NCI-H774 (cell line): ENCODE measurements around the gene TRAPPC6A.
A peak's percentile ranks its signal among the peaks of the same experiment; 100 is the strongest.

Source experiments
- DNase-seq: peaks from one replicate; lab custom pipeline; 2025; lab: John Stamatoyannopoulos, UW

Gene TRAPPC6A

DNA sequence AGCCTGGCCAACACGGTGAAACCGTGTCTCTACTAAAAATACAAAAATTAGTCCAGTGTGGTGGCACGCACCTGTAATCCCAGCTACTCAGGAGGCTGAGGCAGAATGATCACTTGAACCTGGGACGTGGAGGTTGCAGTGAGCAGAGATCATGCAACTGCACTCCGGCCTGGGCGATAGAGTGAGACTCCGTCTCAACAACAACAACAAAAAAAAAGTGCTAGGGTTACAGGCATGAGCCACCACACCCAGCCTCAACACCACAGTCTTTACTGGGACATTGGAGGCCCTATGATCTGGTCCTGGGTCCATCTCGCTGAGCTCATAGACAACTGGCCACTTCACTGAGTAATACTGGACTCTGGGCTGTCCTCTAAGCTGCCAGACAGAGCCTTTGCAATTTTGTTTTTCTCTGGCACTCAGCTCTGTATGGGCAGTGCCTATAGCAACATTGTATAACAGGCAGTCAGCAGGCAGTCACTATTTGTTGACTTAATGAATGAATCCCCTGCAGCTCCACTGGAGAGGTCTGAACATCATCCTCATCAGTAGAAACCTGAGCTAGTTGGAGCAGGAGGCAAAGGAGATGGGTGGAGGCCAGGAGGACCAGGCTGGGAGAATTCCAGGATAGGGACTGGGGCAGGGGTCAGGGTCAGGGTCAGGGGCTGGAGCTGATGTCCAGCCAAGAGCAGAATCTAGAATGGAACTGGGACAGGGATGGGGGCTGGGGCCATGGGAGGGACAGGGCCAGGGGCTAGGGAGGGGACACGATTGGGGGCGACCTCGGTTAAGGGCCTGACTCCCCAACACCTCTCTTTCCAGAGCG lies 8.7 kb upstream of the TRAPPC6A start:
- DNase-seq, result peak; percentile 7

DNA sequence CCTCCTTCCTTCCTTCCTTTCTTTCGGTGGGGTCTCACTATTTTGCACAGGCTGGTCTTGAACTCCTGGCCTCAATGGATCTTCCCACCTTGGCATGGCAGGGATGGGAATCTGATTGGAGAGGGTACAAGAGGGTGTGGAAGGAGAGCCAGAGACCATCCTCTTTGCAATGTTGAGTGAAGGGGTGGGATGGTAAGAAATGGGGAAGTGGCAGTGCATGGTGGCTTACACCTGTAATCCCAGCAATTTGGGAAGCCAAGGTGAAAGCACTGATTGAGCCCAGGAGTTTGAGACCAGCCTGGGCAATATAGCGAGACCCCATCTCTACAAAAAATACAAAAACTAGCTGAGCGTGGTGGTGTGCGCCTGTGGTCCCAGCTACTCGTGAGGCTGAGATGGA lies 6.1 kb upstream of the TRAPPC6A start:
- no peak for DNase-seq

DNA sequence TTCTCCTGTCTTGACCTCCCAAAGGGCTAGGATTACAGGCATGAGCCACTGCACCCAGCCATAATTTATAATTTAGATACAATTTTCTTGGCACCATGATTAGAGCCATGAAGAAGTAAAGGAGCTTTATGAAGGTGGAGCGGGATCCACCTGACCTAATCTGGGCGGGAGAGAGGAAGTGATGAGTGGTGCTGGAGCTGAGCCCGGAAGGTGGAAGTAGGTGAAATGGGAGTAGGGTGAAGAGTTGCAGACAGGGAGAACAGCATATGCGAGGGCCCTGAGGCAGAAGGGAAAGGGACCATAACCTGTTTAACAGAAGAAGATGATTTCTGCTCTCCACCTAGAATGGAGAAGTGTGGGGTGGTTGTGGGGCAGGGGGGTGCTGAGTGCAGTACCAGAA lies 4.7 kb upstream of the TRAPPC6A start:
- DNase-seq, result no peak

DNA sequence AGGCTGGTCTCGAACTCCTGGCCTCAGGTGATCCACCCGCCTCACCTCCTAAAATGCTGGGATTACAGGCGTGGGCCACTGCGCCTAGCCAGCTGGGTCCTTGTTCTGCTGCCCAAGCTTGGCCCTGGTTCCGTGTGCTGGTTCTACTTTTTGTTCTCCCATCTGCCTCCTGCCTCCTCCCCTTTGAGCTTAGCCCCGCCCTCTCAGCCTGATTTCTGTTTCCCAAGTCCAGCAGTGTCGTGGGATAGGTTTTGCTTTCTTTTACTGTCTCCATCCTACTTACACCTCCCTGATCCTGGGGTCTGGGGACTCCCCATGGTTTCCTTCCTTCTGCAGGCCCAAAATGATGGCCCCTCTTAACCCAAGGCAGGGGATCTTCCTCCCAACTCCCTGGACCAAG lies 2.9 kb upstream of the TRAPPC6A start:
- DNase-seq, result no peak

DNA sequence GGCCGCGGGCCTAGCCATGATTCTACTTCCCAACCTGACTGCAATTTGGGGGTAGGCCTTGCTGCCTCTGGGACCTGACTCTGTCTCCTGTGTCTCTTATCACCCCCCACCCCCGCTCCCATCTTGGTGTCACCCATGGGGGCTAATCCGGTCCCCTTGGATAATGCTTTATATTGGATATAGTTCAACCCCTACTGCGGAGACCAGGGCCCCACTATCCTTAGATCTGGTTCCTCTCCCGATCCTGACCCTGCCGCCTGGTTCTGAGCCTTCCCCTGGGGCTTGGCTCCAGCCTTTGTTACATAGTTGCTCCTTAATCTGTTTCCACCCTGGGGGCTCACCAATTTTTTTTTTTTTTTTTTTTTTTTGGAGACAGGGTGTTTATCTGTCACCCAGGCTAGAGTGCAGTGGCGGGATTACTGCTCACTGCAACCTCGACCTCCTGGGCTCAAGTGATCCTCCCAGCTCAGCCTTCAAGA lies 1.9 kb upstream of the TRAPPC6A start:
- DNase-seq, result no peak

DNA sequence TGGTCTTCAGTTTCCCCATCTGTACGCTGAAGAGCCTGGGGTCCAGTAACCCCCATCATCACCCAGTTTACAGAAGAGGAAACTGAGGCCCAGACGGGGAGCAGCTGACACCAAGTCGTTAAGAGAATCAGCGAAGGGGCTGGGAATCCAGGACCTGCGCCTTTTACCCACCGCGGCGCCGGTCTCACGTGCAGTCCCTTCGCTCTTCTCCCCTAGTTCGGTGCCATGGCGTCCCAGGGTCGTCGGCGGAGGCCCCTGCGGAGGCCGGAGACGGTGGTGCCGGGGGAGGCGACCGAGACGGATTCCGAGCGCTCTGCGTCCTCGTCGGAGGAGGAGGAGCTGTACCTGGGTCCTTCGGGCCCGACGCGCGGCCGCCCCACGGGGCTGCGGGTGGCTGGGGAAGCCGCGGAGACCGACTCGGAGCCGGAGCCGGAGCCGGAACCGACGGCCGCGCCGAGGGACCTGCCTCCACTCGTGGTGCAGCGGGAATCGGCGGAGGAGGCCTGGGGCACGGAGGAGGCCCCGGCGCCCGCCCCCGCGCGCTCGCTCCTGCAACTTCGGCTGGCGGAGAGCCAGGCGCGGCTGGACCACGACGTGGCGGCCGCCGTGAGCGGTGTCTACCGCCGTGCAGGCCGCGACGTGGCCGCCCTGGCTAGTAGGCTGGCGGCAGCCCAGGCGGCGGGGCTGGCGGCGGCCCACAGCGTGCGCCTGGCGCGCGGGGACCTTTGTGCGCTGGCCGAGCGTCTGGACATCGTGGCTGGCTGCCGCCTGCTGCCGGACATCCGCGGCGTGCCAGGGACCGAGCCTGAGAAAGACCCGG lies 1.2 kb upstream of the TRAPPC6A start:
- no peak for DNase-seq

DNA sequence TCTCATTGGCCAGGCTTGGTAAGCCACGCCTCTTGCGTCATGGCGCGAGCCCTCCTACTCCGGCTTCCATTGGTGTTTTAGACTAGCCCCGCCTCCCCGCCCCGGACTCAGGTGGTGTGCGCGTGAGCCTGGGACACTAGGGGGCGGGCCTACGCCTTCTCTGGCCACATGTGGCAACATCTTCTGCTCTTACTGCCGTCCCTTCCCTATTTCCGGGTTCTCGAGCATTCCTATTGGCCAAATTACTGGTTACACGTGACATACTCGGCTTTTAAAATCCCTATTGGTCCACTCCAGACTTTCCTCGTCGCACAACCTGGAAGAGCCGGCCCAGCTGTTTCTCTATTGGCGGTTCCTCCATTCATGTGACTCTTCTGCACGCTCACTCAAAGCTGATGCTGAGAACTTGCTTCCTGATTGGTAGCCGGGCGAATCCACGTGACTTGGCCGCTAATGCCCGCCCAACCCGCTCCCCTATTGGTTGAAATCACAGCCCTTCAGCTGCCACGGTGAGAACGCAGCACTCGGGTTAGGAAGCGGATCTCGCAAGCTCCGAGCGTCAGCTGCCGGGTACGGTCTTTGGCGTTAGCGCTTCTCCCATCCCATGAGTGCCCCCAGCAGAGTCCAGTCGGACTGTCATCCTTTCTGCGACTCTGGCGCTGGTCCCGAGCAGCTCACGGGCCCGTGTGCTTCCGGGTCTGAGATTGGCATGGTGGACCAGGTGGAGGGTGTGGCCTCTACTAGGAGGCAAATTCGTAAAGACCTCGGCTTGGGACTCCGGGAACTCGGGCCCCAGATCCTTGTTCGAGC lies 430 bp upstream of the TRAPPC6A start, which contains the start of gene BLOC1S3:
TSS of gene BLOC1S3 (plus strand) at position 523 of the 810 bp plus-strand sequence. CDS start 513 bp downstream, outside the sequence.
- peak; percentile 100 for DNase-seq

DNA sequence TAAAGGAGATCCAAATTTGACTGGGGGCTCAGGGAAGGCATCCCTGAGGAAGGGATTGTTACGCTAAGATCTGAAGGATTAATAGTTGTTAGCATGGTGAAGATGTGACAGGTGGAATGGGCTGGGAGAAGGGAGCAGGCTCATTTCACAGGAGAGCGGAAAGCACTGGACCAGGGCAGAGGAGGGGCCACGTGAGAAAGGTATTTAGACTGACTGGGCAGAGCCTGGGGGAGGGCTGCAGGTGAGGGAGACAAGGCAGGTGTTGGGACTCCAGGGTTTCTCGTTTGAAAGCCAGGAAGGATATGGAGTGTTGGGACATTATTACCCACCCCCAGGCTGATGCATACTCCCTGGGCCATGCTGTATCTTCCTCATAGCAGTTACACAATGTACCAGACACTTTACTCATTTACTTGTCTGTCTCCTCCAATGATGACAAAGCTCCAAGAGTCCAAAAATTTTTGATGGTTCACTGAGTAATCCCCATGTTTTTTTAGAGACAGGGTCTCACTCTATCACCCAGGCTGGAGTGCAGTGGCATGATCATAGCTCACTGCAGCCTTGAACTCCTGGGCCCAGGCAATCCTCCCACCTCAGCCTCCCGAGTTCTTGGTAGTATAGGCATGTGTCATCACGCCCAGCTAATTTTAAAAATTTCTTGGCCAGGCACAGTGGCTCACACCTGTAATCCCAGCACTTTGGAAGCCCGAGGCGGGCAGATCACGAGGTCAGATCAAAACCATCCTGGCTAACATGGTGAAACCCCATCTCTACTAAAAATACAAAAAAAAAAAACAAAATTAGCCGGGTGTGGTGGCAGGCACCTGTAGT lies 2.3 kb downstream of the TRAPPC6A start:
- DNase-seq, result no peak

DNA sequence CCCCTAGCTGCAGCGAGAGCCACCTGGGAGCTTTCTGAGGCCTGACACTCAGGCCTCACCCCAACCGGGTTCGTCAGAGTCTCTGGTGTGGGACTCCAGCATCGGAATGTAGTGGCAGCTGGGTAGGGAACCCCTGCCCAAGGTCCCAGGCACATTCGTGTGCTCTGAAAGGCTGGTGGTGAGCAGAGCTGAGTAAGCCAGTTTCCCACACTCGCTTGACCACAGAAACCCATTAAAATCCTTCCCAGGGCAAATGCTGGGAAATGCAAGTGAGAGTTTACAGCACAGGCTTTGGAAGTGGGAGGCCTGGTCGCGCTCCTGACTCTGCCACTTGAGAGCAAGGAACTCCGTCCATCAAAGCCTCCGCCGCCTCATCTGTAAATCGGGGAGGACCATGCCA lies 4.2 kb downstream of the TRAPPC6A start:
- no peak for DNase-seq

DNA sequence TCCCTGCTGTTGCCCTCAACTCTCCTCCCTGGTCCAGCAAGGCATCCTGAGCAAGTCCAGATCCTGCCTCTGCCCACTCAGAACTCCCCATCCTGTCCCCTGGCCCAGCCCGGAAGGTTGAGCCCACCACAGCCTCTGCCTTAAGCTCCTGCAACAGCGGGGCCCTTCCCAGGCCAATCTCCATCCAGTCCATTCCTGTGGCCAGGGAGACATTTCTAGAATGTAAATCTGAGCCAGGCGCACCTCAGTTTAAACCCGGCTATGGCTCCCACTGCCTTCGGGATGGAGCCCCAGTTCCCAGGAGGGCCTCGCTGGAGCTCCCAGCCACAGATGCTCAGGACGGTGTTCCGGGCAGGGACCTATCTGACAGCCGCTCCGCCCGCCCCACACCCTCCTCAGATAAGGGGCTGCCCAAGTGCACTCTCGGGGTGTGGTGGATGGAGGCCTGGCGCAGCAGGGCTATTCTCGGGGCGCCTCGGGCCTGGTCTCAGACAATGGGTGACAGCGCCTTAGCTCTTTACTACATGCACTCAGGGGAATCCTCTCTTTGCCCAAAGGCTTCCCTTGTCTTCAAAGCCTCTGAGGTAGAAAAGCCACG lies 5.3 kb downstream of the TRAPPC6A start:
- no peak for DNase-seq

DNA sequence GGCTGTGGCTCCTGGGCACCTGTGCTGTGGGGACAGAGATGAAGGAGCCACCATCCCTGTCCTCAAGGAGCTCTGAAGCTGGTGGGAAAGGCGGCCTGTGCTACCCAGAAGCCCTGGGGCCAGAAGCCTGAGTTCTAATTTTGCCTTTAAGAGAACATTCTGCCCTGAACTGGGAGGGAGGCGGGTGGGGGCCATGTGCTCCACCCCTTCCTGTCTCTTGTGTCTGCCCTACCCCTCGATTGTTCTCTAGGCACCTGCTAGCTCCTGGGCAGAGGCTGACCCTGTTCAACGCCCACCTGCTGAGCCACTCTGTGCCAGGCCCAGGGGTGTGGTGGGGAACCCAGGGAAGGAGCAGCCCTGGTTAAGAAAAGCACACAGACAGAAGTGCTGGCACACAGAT lies 5.9 kb downstream of the TRAPPC6A start:
- no peak for DNase-seq

DNA sequence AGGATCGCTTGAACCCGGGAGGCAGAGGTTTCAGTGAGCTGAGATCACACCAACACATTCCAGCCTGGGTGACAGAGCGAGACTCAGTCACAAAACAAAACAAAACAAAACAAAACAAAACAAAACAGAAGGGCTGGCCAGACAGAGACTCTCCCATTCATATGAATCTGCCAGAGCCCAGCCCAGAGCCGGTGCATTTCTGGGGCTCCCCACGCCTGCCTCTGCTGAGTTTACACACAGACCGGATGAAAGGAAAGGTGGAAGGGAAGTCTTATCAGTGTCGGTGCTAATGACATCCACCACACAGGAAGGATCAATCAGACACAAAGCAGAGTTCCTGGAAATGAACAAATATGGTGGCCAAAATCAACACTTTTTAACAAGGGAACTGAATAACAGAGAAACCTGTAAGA lies 6.8 kb downstream of the TRAPPC6A start:
- no peak for DNase-seq

DNA sequence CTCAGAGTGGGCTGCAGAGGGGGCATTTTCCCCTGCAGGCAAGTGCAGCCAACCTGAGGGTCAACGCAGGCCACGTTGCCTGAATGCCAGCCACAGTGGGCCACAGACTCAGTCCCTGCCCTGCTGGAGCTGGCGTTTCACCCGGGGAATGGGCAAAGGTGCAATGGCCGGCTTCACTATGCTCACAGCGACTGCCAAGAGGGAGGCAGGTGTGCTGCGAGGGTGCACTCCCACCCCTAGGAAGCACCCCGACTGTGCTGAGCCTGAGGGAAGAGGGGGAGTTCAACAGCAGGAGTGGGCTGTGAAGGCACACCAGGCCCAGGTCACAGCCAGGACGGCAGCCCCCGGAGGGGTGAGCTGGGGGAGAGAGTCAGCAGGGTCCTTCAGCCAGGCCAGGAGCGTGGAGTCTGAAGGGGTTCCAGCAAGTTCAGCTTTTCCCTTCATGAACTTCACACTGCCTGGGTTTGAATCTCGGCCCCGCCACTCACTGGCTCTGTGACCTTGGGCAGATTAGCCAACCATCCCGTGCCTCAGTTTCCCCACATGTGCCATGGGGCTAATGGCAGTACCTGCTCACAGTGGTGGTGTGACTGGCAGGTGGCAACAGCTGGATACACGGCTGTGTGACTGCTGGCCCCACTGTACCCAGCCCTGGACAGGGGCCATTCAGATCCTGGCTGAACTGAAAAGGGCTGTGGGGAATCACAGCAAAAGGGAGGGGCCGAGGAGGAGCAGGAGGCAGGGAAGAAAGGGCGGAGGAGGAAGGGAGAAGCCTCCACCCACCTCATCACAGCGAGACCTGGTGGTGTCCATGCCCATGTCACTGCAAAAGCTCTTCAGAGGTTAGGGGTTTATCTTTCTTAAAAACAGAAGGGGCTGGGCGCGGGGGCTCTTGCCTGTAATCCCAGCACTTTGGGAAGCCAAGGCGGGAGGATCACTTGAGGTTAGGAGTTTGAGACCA lies 7.6 kb downstream of the TRAPPC6A start:
- DNase-seq, result no peak

DNA sequence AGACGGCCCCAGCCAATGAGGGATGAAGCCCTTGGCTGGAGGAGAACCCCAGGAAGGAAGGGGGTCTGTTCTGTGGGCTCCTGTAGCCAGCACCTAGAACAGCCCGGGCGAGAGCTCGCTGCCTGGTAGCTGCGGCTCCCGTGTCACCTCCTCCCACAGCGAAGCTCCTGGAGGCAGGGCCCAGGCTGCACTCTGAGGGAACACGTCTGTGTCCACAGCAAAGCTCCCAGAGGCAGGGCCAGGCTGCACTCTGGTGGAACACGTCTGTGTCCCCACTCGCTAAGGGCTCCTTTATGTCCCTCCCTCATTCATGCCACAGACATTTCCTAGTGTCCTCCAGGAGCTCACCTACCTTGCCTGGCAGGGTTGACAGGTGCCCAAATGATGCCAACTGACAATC lies 8.4 kb downstream of the TRAPPC6A start:
- DNase-seq, result no peak

DNA sequence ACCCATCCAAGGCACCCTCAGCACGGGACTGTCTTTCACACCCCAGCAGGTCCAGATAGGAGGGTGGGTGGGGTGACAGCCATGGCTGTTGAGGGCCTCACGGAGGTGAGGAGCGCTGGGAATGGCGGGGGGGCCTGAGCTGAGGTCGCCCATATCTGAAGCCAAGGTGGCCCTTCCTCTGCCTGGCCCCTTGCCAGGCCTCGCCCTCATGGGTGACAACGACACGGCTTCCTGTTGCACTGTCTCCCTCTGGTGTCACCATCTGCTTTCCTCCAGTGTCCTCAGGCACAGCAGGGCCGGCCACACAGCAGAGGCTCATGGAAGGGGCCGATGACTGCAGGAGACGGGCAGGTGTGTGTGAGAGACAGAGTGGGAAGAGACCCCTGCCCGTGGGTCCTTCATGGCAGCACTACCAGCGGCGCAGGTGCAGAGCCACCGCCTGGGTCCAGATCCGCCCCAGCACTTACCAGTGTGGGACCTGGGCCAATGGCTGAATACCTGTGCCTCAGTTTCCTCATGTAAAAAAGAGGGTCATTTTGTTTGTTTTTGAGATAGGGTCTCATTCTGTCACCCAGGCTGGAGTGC lies 9.2 kb downstream of the TRAPPC6A start:
- DNase-seq, result no peak

DNA sequence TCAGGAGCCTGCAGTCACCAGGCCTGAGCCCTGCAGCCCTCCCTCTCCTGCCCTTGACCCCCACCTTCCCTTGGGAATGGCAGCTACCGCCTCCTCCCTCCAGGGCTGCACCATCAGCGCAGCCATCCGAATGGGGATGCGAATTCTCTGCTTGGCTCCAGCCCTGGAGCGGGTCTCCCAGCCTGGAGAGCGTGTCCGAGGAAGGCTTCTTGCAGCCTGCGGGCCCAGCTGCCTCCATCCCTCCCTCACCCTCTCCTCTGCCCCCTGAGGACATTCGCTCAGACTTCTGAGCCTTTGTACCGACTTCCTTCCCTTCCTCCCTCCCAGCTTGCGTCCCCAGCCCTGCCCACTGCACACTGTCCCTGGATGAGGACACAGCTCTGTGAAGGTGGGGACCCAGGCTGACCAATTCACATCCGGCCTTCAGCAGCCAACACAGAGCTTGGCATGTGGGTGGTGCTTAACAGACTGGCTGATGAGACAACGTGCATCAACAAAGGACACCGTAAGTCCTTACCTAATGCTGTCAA lies 11.2 kb downstream of the TRAPPC6A start:
- DNase-seq, result no peak

DNA sequence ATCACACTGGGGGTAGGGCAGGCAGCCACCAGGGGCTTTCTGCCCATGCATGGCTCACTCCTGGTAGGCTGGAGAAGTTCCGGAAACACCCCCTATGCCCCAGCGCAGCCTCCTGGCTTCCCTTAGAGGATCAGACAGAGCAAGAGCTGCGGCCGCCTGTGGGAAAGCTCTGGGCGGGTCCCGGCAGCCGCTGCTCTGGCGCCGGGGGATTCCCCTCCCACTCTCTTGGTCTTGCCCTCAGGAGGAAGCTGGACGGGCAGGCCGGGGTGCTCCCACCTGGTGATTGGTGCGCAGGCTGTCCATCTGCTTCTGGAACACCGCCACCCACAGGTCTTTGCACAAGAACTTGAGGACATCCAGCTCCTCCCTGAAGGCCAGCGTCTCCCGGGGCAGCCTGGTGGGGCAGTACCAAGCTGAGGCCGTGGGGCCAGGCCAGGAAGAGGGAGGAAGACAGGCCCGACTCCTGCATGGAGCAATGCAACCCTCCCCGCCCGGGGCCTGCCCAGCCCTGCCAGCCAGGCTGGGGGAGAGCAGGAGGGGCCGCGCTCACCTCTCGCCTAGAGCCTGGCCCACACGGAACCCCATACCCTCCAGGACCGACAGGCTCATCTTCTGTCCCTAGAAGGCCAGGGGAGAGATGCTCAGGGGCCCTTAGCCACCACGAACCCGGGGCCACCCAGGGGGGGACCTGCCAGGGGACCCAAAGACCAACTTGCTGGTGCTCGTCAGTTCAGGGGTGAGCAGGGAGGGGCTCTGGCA lies 13.3 kb downstream of the TRAPPC6A start:
- no peak for DNase-seq

DNA sequence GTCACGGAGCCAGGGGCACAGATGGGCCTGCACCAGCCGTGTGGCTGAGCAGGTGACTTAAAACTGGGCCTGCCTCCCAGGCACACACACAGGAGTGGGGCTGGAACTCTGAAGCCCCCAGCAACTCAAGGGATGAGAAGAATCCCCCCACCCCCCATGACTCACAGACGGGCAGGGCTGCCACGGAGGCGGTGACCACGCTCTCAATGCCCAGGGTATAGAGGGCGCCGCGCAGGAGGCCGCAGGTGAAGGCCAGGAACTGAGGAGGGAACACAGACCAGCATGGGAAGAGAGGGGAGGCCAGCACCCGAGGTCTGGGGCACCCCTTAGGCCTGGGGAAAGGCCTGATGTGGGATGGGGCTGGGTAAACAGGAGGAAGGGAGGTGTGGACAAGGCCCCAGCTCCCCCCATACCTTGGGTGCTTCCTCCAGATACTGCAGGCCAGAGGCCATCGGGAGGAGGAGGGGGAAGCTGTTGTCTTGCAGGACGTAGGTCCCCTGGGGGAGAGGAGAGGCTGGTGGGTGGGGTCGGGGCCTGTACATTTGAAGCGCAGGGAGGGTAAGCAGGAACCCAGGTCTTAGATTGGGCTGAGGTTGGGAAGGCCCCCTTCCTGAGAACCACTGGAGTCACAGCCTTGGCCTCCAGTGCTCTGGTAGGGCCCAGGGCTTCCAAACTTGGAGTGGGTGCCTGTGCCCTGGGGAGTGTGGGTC lies 14.1 kb downstream of the TRAPPC6A start:
- DNase-seq, result no peak
